Activated CD4-positive, alpha-beta T cell treated with anti-CD3 and anti-CD28 coated beads, Interleukin-2, amount 10 ng/mL, durations not matched to agents 7 days and 5 days (primary cell): ENCODE results near the gene LRBA. TPM values are rescaled to one million over a fixed set of nuclear protein-coding genes. Genes with fewer than 3 reads are reported as not detected.

Experiments
- CTCF ChIA-PET: fragments of 350-600 bp; sonication (Branson Sonifier 250); formaldehyde crosslinking; loops from one replicate; lab custom pipeline; 2021; ENCODE audit warnings: antibody characterized with exemption; lab: Charles Lee
- POLR2A ChIA-PET: fragments of 350-600 bp; sonication (Branson Sonifier 250); formaldehyde crosslinking; loops from one replicate; lab custom pipeline; 2021; ENCODE audit warnings: antibody characterized with exemption; lab: Charles Lee
- DNase-seq: peaks from one replicate; pipeline ENCODE4 v3.0.0-alpha.2; 2020
- H3K27ac Mint-ChIP-seq: one replicate; pipeline ENCODE4 v1.8.0; 2021; ENCODE audit warnings: mild to moderate bottlenecking, moderate library complexity, mixed read lengths
- H3K27me3 Mint-ChIP-seq: one replicate; pipeline ENCODE4 v1.8.0; 2021; ENCODE audit warnings: mixed read lengths
- H3K36me3 Mint-ChIP-seq: one replicate; pipeline ENCODE4 v1.8.0; 2021; ENCODE audit warnings: low read depth, mixed read lengths
- H3K4me1 Mint-ChIP-seq: one replicate; pipeline ENCODE4 v1.8.0; 2021; ENCODE audit warnings: mixed read lengths
- H3K4me3 Mint-ChIP-seq: one replicate; pipeline ENCODE4 v1.8.0; 2021; ENCODE audit warnings: mild to moderate bottlenecking, moderate library complexity, mixed read lengths
- H3K9me3 Mint-ChIP-seq: one replicate; pipeline ENCODE4 v1.8.0; 2021; ENCODE audit warnings: mixed read lengths
- total RNA-seq, 2 experiments: library from RNA; stranded (reverse); gene quantifications; one replicate each; pipeline ENCODE4 v1.2.3, GENCODE V29; 2021

Gene LRBA
- total RNA-seq, 2 experiments from 2014 or later: 44.7 to 49.6 TPM

- Mint-ChIP-seq H3K4me1 (no peaks in the 10 kb centered on the region), H3K27me3 (no peaks in the 10 kb centered on the region), H3K36me3 (peaks cover 5% of the 10 kb centered on the region), H3K4me3 (no peak overlapping the region), H3K27ac (no peak overlapping the region), H3K9me3 (no peaks in the 10 kb centered on the region)
- ChIA-PET POLR2A (no interaction called here), CTCF (no interaction called here)
- no peak for DNase-seq
Measured at GRCh38 chr4:150784939-150785338, 230.1 kb downstream of the LRBA start.

- POLR2A ChIA-PET: no interaction called here
- no peak for DNase-seq
- Mint-ChIP-seq H3K4me1 (no peaks in the 10 kb centered on the region), H3K4me3 (no peak overlapping the region), H3K27ac (no peak overlapping the region), H3K36me3 (peaks cover 5% of the 10 kb centered on the region), H3K27me3 (no peaks in the 10 kb centered on the region), H3K9me3 (no peaks in the 10 kb centered on the region)
- CTCF ChIA-PET: interaction anchor here (1.3 kb wide), 1 partner anchor 9 kb away, joined by 3 read pairs; no protein-coding TSS in a partner anchor
Measured at GRCh38 chr4:150784305-150784704, 230.8 kb downstream of the LRBA start.

GRCh38 chr4:150782921-150783320, 232.2 kb downstream of the LRBA start:
- ChIA-PET CTCF (interaction anchor here (1.3 kb wide), 1 partner anchor 11 kb away, joined by 3 read pairs; no protein-coding TSS in a partner anchor), POLR2A (no interaction called here)
- DNase-seq: no peak
- Mint-ChIP-seq H3K27me3 (no peaks in the 10 kb centered on the region), H3K4me3 (no peak overlapping the region), H3K36me3 (peaks cover 5% of the 10 kb centered on the region), H3K9me3 (no peaks in the 10 kb centered on the region), H3K4me1 (no peaks in the 10 kb centered on the region), H3K27ac (no peak overlapping the region)

- no peaks in the 10 kb centered on the region for H3K4me1 Mint-ChIP-seq
- H3K36me3 Mint-ChIP-seq: peaks cover 6% of the 10 kb centered on the region
- ChIA-PET POLR2A (no interaction called here), CTCF (no interaction called here)
- H3K4me3 Mint-ChIP-seq: no peak overlapping the region
- no peaks in the 10 kb centered on the region for H3K9me3 Mint-ChIP-seq
- no peak for DNase-seq
- no peaks in the 10 kb centered on the region for H3K27me3 Mint-ChIP-seq
- no peak overlapping the region for H3K27ac Mint-ChIP-seq
Measured at GRCh38 chr4:150782311-150782710, 232.8 kb downstream of the LRBA start.

- CTCF ChIA-PET: no interaction called here
- Mint-ChIP-seq H3K9me3 (no peaks in the 10 kb centered on the region), H3K27me3 (no peaks in the 10 kb centered on the region), H3K4me1 (no peaks in the 10 kb centered on the region), H3K36me3 (peaks cover 6% of the 10 kb centered on the region), H3K27ac (no peak overlapping the region), H3K4me3 (no peak overlapping the region)
- DNase-seq: no peak
- POLR2A ChIA-PET: no interaction called here
Measured at GRCh38 chr4:150781191-150781590, 233.9 kb downstream of the LRBA start.

- ChIA-PET CTCF (no interaction called here), POLR2A (no interaction called here)
- no peaks in the 10 kb centered on the region for H3K9me3 Mint-ChIP-seq
- DNase-seq: no peak
- H3K4me1 Mint-ChIP-seq: no peaks in the 10 kb centered on the region
- H3K36me3 Mint-ChIP-seq: peaks cover 5% of the 10 kb centered on the region
- no peak overlapping the region for H3K4me3 Mint-ChIP-seq
- no peak overlapping the region for H3K27ac Mint-ChIP-seq
- H3K27me3 Mint-ChIP-seq: no peaks in the 10 kb centered on the region
Measured at GRCh38 chr4:150779707-150780106, 235.4 kb downstream of the LRBA start.

- DNase-seq: no peak
- H3K36me3 Mint-ChIP-seq: peaks cover 12% of the 10 kb centered on the region
- ChIA-PET CTCF (no interaction called here), POLR2A (no interaction called here)
- H3K27me3 Mint-ChIP-seq: no peaks in the 10 kb centered on the region
- H3K4me1 Mint-ChIP-seq: peaks cover 2% of the 10 kb centered on the region
- H3K9me3 Mint-ChIP-seq: no peaks in the 10 kb centered on the region
- H3K4me3 Mint-ChIP-seq: no peak overlapping the region
- no peak overlapping the region for H3K27ac Mint-ChIP-seq
Measured at GRCh38 chr4:150773729-150774449, 241.2 kb downstream of the LRBA start.

GRCh38 chr4:150773032-150773431, 242.1 kb downstream of the LRBA start:
- no peak for DNase-seq
- CTCF ChIA-PET: no interaction called here
- Mint-ChIP-seq H3K4me3 (no peak overlapping the region), H3K9me3 (peaks cover 2% of the 10 kb centered on the region), H3K27ac (no peak overlapping the region), H3K27me3 (no peaks in the 10 kb centered on the region), H3K36me3 (peaks cover 12% of the 10 kb centered on the region), H3K4me1 (peaks cover 2% of the 10 kb centered on the region)
- POLR2A ChIA-PET: no interaction called here

- peaks cover 2% of the 10 kb centered on the region for H3K4me1 Mint-ChIP-seq
- POLR2A ChIA-PET: no interaction called here
- peaks cover 11% of the 10 kb centered on the region for H3K36me3 Mint-ChIP-seq
- no peak for DNase-seq
- H3K27me3 Mint-ChIP-seq: no peaks in the 10 kb centered on the region
- no peak overlapping the region for H3K27ac Mint-ChIP-seq
- CTCF ChIA-PET: no interaction called here
- H3K4me3 Mint-ChIP-seq: no peak overlapping the region
- peaks cover 2% of the 10 kb centered on the region for H3K9me3 Mint-ChIP-seq
Measured at GRCh38 chr4:150771382-150771781, 243.7 kb downstream of the LRBA start.

- Mint-ChIP-seq H3K27ac (no peak overlapping the region), H3K27me3 (no peaks in the 10 kb centered on the region)
- POLR2A ChIA-PET: no interaction called here
Measured at GRCh38 chr4:150769845-150770244, 245.2 kb downstream of the LRBA start.

GRCh38 chr4:150769248-150769647, 245.8 kb downstream of the LRBA start:
- Mint-ChIP-seq H3K36me3 (peaks cover 10% of the 10 kb centered on the region), H3K4me3 (no peak overlapping the region), H3K4me1 (peaks cover 2% of the 10 kb centered on the region), H3K9me3 (peaks cover 2% of the 10 kb centered on the region), H3K27me3 (no peaks in the 10 kb centered on the region), H3K27ac (no peak overlapping the region)
- POLR2A ChIA-PET: no interaction called here
- no peak for DNase-seq
- CTCF ChIA-PET: interaction anchor here (0.7 to 1.0 kb wide), 2 partner anchors 20 to 53 kb away, joined by 3 read pairs; no protein-coding TSS in a partner anchor

More at GRCh38 chr4:150769845-150770244, 245.2 kb downstream of the LRBA start:
- no peak for DNase-seq
- H3K9me3 Mint-ChIP-seq: peaks cover 2% of the 10 kb centered on the region
- H3K4me1 Mint-ChIP-seq: peaks cover 2% of the 10 kb centered on the region
- H3K4me3 Mint-ChIP-seq: no peak overlapping the region
- H3K36me3 Mint-ChIP-seq: peaks cover 12% of the 10 kb centered on the region
- CTCF ChIA-PET: interaction anchor here (0.7 to 1.0 kb wide), 2 partner anchors 20 to 54 kb away, joined by 3 read pairs; no protein-coding TSS in a partner anchor

GRCh38 chr4:150768497-150768896, 246.6 kb downstream of the LRBA start:
- peaks cover 2% of the 10 kb centered on the region for H3K9me3 Mint-ChIP-seq
- H3K27ac Mint-ChIP-seq: no peak overlapping the region
- no peak for DNase-seq
- H3K27me3 Mint-ChIP-seq: no peaks in the 10 kb centered on the region
- no peak overlapping the region for H3K4me3 Mint-ChIP-seq
- POLR2A ChIA-PET: no interaction called here
- CTCF ChIA-PET: interaction anchor here (0.6 kb wide), 1 partner anchor 1006 kb away, joined by 3 read pairs; no protein-coding TSS in a partner anchor
- peaks cover 2% of the 10 kb centered on the region for H3K4me1 Mint-ChIP-seq
- peaks cover 10% of the 10 kb centered on the region for H3K36me3 Mint-ChIP-seq

- Mint-ChIP-seq H3K9me3 (peaks cover 2% of the 10 kb centered on the region), H3K4me3 (no peak overlapping the region), H3K4me1 (peaks cover 2% of the 10 kb centered on the region), H3K27ac (no peak overlapping the region), H3K27me3 (no peaks in the 10 kb centered on the region), H3K36me3 (peaks cover 9% of the 10 kb centered on the region)
- ChIA-PET CTCF (no interaction called here), POLR2A (no interaction called here)
- no peak for DNase-seq
Measured at GRCh38 chr4:150765216-150765615, 249.9 kb downstream of the LRBA start.
